ENCODE measurements around the gene ZNF619.

The ZNF619 gene

GRCh38 chr3:40464339-40465110 is 12.4 kb upstream of the ZNF619 start:
- in situ Hi-C loops (cut with MboI; ENCODE audit: low sequenced_read_pairs): no loop called here

GRCh38 chr3:40465111-40465407 is 11.9 kb upstream of the ZNF619 start:
- in situ Hi-C loops (cut with MboI; ENCODE audit: low sequenced_read_pairs): no loop called here

GRCh38 chr3:40465456-40465855 is 11.5 kb upstream of the ZNF619 start:
- in situ Hi-C loops (cut with MboI; ENCODE audit: low sequenced_read_pairs): no loop called here

- in situ Hi-C loops (cut with MboI; ENCODE audit: low sequenced_read_pairs): no loop called here
Observed at GRCh38 chr3:40468018-40468417, 8.9 kb upstream of the ZNF619 start.

- in situ Hi-C loops (cut with MboI; ENCODE audit: low sequenced_read_pairs): no loop called here
Observed at GRCh38 chr3:40470701-40471100, 6.2 kb upstream of the ZNF619 start.

GRCh38 chr3:40477666-40478065 is 744 bp downstream of the ZNF619 start:
- in situ Hi-C loops (cut with MboI; ENCODE audit: low sequenced_read_pairs): no loop called here

- in situ Hi-C loops (cut with MboI; ENCODE audit: low sequenced_read_pairs): no loop called here
Observed at GRCh38 chr3:40487172-40487571, 10.2 kb downstream of the ZNF619 start.

- in situ Hi-C loops (cut with MboI; ENCODE audit: low sequenced_read_pairs): no loop called here
Observed at GRCh38 chr3:40490916-40491315, 14.0 kb downstream of the ZNF619 start.

- in situ Hi-C loops (cut with MboI; ENCODE audit: low sequenced_read_pairs): no loop called here
Observed at GRCh38 chr3:40494698-40495097, 17.8 kb downstream of the ZNF619 start.

- in situ Hi-C loops (cut with MboI; ENCODE audit: low sequenced_read_pairs): no loop called here
Observed at GRCh38 chr3:40497288-40497687, 20.4 kb downstream of the ZNF619 start.

GRCh38 chr3:40499952-40500351 is 23.0 kb downstream of the ZNF619 start:
- in situ Hi-C loops (cut with MboI; ENCODE audit: low sequenced_read_pairs): no loop called here

- in situ Hi-C loops (cut with MboI; ENCODE audit: low sequenced_read_pairs): no loop called here
Observed at GRCh38 chr3:40502034-40502433, 25.1 kb downstream of the ZNF619 start.

- in situ Hi-C loops (cut with MboI; ENCODE audit: low sequenced_read_pairs): no loop called here
Observed at GRCh38 chr3:40504636-40505430, 27.9 kb downstream of the ZNF619 start.

GRCh38 chr3:40505599-40506462 is 28.9 kb downstream of the ZNF619 start, which contains the start of gene ZNF620:
Gene ZNF620, plus strand, starts transcription at chr3:40506039. Its CDS starts 314 bp downstream, at chr3:40506353.
- in situ Hi-C loops (cut with MboI; ENCODE audit: low sequenced_read_pairs): no loop called here

GRCh38 chr3:40511031-40511718 is 34.3 kb downstream of the ZNF619 start:
- in situ Hi-C loops (cut with MboI; ENCODE audit: low sequenced_read_pairs): no loop called here

- in situ Hi-C loops (cut with MboI; ENCODE audit: low sequenced_read_pairs): no loop called here
Observed at GRCh38 chr3:40516201-40516600, 39.3 kb downstream of the ZNF619 start.

- in situ Hi-C loops (cut with MboI; ENCODE audit: low sequenced_read_pairs): no loop called here
Observed at GRCh38 chr3:40518067-40518466, 41.1 kb downstream of the ZNF619 start.

GRCh38 chr3:40518848-40519247 is 41.9 kb downstream of the ZNF619 start:
- in situ Hi-C loops (cut with MboI; ENCODE audit: low sequenced_read_pairs): no loop called here

GRCh38 chr3:40521254-40521653 is 44.3 kb downstream of the ZNF619 start:
- in situ Hi-C loops (cut with MboI; ENCODE audit: low sequenced_read_pairs): no loop called here

- in situ Hi-C loops (cut with MboI; ENCODE audit: low sequenced_read_pairs): no loop called here
Observed at GRCh38 chr3:40523781-40524180, 46.9 kb downstream of the ZNF619 start.

GRCh38 chr3:40524222-40524567 is 47.3 kb downstream of the ZNF619 start:
- in situ Hi-C loops (cut with MboI; ENCODE audit: low sequenced_read_pairs): no loop called here
